NCI-H82 (cell line): ENCODE measurements around the gene QRICH1.
A peak's percentile ranks its signal among the peaks of the same experiment; 100 is the strongest.
"Not testable (repeated sequence)": the region's sequence is repeated elsewhere in the genome, so short reads cannot be mapped to it uniquely, and the experiment has no call there.

Experiments
- DNase-seq: peaks from one replicate; lab custom pipeline; 2025; lab: John Stamatoyannopoulos, UW

The QRICH1 gene

GRCh38 chr3:49017229-49017970 is 76.5 kb downstream of the QRICH1 start:
- peak; percentile 57 for DNase-seq

GRCh38 chr3:49016414-49017228 is 77.2 kb downstream of the QRICH1 start:
- DNase-seq = no peak

- no peak for DNase-seq
Measured at GRCh38 chr3:49015765-49016164, 78.1 kb downstream of the QRICH1 start.

- DNase-seq = no peak
Measured at GRCh38 chr3:49015072-49015471, 78.8 kb downstream of the QRICH1 start.

GRCh38 chr3:49013738-49014660 is 79.9 kb downstream of the QRICH1 start:
- peak; percentile 33 for DNase-seq

- DNase-seq = no peak
Measured at GRCh38 chr3:49013113-49013737, 80.6 kb downstream of the QRICH1 start.

- DNase-seq = no peak
Measured at GRCh38 chr3:49012441-49013017, 81.3 kb downstream of the QRICH1 start.

- DNase-seq = no peak
Measured at GRCh38 chr3:49009396-49009795, 84.5 kb downstream of the QRICH1 start.

- DNase-seq = not testable (repeated sequence)
Measured at GRCh38 chr3:49008627-49009026, 85.2 kb downstream of the QRICH1 start.

GRCh38 chr3:49007771-49008528 is 85.9 kb downstream of the QRICH1 start:
- DNase-seq = peak; percentile 93

GRCh38 chr3:49007068-49007770 is 86.7 kb downstream of the QRICH1 start, which contains the start of gene WDR6:
TSS of gene WDR6 (plus strand) at chr3:49007391. CDS start at chr3:49007432, 41 bp downstream.
- DNase-seq = peak; percentile 99

- peak; percentile 45 for DNase-seq
Measured at GRCh38 chr3:49006408-49007067, 87.3 kb downstream of the QRICH1 start.

- no peak for DNase-seq
Measured at GRCh38 chr3:49005998-49006397, 87.9 kb downstream of the QRICH1 start.

GRCh38 chr3:49005303-49005680 is 88.6 kb downstream of the QRICH1 start:
- no peak for DNase-seq

GRCh38 chr3:49004352-49005302 is 89.2 kb downstream of the QRICH1 start:
- peak; percentile 21 for DNase-seq

GRCh38 chr3:49001155-49001554 is 92.7 kb downstream of the QRICH1 start:
- DNase-seq = no peak

GRCh38 chr3:48999085-48999858 is 94.6 kb downstream of the QRICH1 start:
- no peak for DNase-seq
